K562 (cell line): ENCODE measurements around the gene ZNF235.

ENCODE experiments used
- CBFB ChIP-seq: sonication (generic); formaldehyde crosslinking; IDR thresholded peaks from 2 replicates; pipeline ENCODE4 v1.4.0; 2020; ENCODE audit warnings: mild to moderate bottlenecking, missing genetic modification reagents
- EZH2 ChIP-seq: IDR thresholded peaks from 2 replicates; pipeline ENCODE4 v1.6.1; 2012; ENCODE audit warnings: low read depth, mild to moderate bottlenecking, inconsistent platforms, low read length, borderline replicate concordance
- HDAC2 ChIP-seq: fragments of 450-650 bp; IDR thresholded peaks from 2 replicates; pipeline ENCODE4 v1.6.1; 2016; ENCODE audit warnings: mild to moderate bottlenecking
- ZBTB1 ChIP-seq: sonication (generic); formaldehyde crosslinking; IDR thresholded peaks from 2 replicates; pipeline ENCODE4 v1.8.1; 2023; ENCODE audit warnings: missing genetic modification reagents, low read depth, mild to moderate bottlenecking, borderline replicate concordance
- ZBTB8A ChIP-seq: fragments of 450-650 bp; IDR thresholded peaks from 2 replicates; pipeline ENCODE4 v1.6.1; 2018; ENCODE audit warnings: mild to moderate bottlenecking, moderate library complexity; ENCODE audit not compliant: partially characterized antibody
- TF ChIP-seq, protein P1 (sequence below), 3 experiments: IDR thresholded peaks in 2 of 3; conservative IDR thresholded peaks in 1 of 3; 2 replicates each; pipeline ENCODE4 v1.5.1; 2011 to 2012; ENCODE audit warnings: low read length in 3 of 3, mild to moderate bottlenecking in 3 of 3, control low read depth in 2 of 3, improper control_type of control experiment in 1 of 3, inconsistent platforms in 1 of 3, low read depth in 1 of 3, mixed read lengths in 1 of 3, moderate library complexity in 1 of 3; ENCODE audit not compliant: insufficient read depth in 2 of 3
- TF ChIP-seq, protein P2 (sequence below): sonication (generic); formaldehyde crosslinking; IDR thresholded peaks from 2 replicates; pipeline ENCODE4 v1.8.0; 2022; ENCODE audit warnings: missing genetic modification reagents, mild to moderate bottlenecking, moderate library complexity, borderline replicate concordance
- TF ChIP-seq, protein P3 (sequence below): sonication (generic); formaldehyde crosslinking; IDR thresholded peaks from 2 replicates; pipeline ENCODE4 v1.8.0; 2022; ENCODE audit warnings: mild to moderate bottlenecking, low read depth, missing genetic modification reagents

DNA sequence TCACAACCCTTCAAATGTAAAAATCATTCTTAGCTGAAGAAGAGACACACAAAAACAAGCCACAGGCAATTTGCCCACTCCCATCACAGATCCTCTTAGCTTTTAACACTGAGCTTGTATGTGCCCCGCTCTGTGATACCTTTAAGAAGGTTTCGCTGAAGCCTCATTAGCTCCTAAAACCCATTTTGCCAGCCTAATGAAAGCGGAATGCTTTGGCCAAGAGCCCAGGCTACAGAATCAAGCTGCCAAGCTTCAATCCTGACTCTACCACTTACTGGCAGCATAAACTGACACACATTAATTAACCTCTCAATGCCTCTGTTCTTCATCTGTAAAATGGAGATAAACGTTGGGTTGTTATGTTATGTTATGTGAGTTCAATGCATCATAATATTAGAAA, 41.1 kb upstream of the ZNF235 start:
- TF ChIP-seq, protein P1, sequence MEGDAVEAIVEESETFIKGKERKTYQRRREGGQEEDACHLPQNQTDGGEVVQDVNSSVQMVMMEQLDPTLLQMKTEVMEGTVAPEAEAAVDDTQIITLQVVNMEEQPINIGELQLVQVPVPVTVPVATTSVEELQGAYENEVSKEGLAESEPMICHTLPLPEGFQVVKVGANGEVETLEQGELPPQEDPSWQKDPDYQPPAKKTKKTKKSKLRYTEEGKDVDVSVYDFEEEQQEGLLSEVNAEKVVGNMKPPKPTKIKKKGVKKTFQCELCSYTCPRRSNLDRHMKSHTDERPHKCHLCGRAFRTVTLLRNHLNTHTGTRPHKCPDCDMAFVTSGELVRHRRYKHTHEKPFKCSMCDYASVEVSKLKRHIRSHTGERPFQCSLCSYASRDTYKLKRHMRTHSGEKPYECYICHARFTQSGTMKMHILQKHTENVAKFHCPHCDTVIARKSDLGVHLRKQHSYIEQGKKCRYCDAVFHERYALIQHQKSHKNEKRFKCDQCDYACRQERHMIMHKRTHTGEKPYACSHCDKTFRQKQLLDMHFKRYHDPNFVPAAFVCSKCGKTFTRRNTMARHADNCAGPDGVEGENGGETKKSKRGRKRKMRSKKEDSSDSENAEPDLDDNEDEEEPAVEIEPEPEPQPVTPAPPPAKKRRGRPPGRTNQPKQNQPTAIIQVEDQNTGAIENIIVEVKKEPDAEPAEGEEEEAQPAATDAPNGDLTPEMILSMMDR (IDR thresholded peaks at IDR 0.05 in 2 of 3, conservative IDR thresholded peaks at IDR 0.05 in 1 of 3; ENCODE audit: insufficient read depth in 2 of 3, low read depth in 1 of 3, low read length in 3 of 3) = no peak
- TF ChIP-seq EZH2 = no peak
- TF ChIP-seq CBFB = no peak
- TF ChIP-seq, protein P2, sequence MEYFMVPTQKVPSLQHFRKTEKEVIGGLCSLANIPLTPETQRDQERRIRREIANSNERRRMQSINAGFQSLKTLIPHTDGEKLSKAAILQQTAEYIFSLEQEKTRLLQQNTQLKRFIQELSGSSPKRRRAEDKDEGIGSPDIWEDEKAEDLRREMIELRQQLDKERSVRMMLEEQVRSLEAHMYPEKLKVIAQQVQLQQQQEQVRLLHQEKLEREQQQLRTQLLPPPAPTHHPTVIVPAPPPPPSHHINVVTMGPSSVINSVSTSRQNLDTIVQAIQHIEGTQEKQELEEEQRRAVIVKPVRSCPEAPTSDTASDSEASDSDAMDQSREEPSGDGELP = no peak
- TF ChIP-seq ZBTB1 (CRISPR knock-in tag) = no peak
- no peak for TF ChIP-seq HDAC2
- no peak for TF ChIP-seq ZBTB8A
- TF ChIP-seq, protein P3, sequence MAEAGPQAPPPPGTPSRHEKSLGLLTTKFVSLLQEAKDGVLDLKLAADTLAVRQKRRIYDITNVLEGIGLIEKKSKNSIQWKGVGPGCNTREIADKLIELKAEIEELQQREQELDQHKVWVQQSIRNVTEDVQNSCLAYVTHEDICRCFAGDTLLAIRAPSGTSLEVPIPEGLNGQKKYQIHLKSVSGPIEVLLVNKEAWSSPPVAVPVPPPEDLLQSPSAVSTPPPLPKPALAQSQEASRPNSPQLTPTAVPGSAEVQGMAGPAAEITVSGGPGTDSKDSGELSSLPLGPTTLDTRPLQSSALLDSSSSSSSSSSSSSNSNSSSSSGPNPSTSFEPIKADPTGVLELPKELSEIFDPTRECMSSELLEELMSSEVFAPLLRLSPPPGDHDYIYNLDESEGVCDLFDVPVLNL (CRISPR knock-in tag) = no peak
